GM06990 (cell line): ENCODE data around the gene DNAJC21.
A peak's percentile ranks its signal among the peaks of the same experiment; 100 is the strongest.
"Not testable (repeated sequence)": the region's sequence is repeated elsewhere in the genome, so short reads cannot be mapped to it uniquely, and the experiment has no call there.

Experiments used
- DNase-seq: peaks from one replicate; pipeline ENCODE4 v3.0.0-alpha.2; 2011; ENCODE audit not compliant: insufficient read length; ENCODE audit errors: extremely low read depth
- H3K27me3 ChIP-seq: replicated peaks from 2 replicates; pipeline ENCODE4 v1.6.0; 2011; ENCODE audit warnings: low read length; ENCODE audit not compliant: control insufficient read depth, insufficient read depth
- H3K36me3 ChIP-seq: 2 replicates; pipeline ENCODE4 v1.5.1; 2011; ENCODE audit warnings: low read length; ENCODE audit not compliant: control insufficient read depth, insufficient read depth
- H3K4me3 ChIP-seq: replicated peaks from 2 replicates; pipeline ENCODE4 v1.5.1; 2011; ENCODE audit warnings: low read depth, mild to moderate bottlenecking, control low read depth, low read length
- CTCF ChIP-seq: IDR thresholded peaks from 2 replicates; pipeline ENCODE4 v1.5.1; 2011; ENCODE audit warnings: low read length, control low read depth, mild to moderate bottlenecking, inconsistent platforms; ENCODE audit not compliant: insufficient read depth, poor library complexity, severe bottlenecking

Gene DNAJC21

DNA sequence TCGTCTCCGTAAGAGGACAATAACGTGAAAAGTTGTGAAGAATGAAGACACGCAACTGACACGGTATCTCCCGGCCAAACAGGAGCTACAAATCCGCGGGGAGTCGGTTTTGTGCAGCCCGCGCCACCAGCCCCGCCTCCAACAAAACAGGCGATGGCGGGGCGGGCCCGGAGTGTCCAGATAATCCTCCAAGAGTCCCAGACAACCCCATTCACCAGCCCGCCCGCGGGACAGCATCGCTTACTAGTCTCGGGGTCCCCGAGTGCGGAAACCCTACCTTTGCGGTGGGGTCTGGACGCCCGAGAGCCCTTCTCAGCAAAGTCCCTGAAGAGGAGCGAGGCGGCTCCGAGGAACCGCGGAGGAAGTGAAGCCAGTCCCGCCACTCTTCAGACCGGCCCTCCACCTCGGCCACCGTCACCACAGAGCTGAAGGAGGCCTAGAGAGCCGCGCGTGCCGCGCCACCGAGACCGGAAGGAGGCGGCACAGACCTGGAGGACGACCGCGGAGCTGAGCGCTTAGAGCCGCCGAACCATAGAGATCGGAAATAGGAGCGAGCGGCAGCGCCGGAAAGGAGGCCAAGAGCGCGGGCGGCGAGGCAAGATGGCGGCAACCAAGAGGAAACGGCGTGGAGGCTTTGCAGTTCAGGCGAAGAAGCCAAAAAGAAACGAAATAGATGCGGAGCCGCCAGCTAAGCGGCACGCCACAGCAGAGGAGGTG, 14.1 kb upstream of the DNAJC21 start, which contains the start of the genes BRIX1 and RAD1:
Gene BRIX1, plus strand, starts transcription at position 573 of the 717 bp plus-strand sequence. Its CDS starts 28 bp downstream, at position 601.
Gene RAD1, minus strand, starts transcription at position 366 of the 717 bp plus-strand sequence. CDS start 612 bp downstream, outside the sequence.
- Histone ChIP-seq H3K27me3 (no peaks in the 10 kb centered on the region), H3K4me3 (peak within 1 kb of the TSS; percentile 95), H3K36me3 (peaks cover 4% of the 10 kb centered on the region)
- no peak for TF ChIP-seq CTCF
- peak; percentile 98 for DNase-seq

GRCh38 chr5:34915856-34916192, 13.5 kb upstream of the DNAJC21 start:
- no peak for TF ChIP-seq CTCF
- peaks cover 4% of the 10 kb centered on the region for H3K36me3 ChIP-seq
- H3K4me3 ChIP-seq = peak overlapping the region; percentile 95
- no peak for DNase-seq
- no peaks in the 10 kb centered on the region for H3K27me3 ChIP-seq

- Histone ChIP-seq H3K4me3 (peak overlapping the region; percentile 95), H3K27me3 (no peaks in the 10 kb centered on the region), H3K36me3 (peaks cover 1% of the 10 kb centered on the region)
- no peak for TF ChIP-seq CTCF
- no peak for DNase-seq
Observed at GRCh38 chr5:34916518-34916917, 12.8 kb upstream of the DNAJC21 start.

- no peak for TF ChIP-seq CTCF
- H3K36me3 ChIP-seq = no peaks in the 10 kb centered on the region; the same call in 1 of the 2 replicates
- no peak overlapping the region; the same call in 1 of the 2 replicates for H3K4me3 ChIP-seq
- DNase-seq = no peak
- H3K27me3 ChIP-seq = no peaks in the 10 kb centered on the region
Observed at GRCh38 chr5:34918025-34918424, 11.3 kb upstream of the DNAJC21 start.

GRCh38 chr5:34919077-34919476, 10.3 kb upstream of the DNAJC21 start:
- Histone ChIP-seq H3K27me3 (no peaks in the 10 kb centered on the region), H3K4me3 (no peak overlapping the region), H3K36me3 (no peaks in the 10 kb centered on the region; the same call in none of the 2 replicates)
- TF ChIP-seq CTCF = peak; percentile 25
- no peak for DNase-seq

DNA sequence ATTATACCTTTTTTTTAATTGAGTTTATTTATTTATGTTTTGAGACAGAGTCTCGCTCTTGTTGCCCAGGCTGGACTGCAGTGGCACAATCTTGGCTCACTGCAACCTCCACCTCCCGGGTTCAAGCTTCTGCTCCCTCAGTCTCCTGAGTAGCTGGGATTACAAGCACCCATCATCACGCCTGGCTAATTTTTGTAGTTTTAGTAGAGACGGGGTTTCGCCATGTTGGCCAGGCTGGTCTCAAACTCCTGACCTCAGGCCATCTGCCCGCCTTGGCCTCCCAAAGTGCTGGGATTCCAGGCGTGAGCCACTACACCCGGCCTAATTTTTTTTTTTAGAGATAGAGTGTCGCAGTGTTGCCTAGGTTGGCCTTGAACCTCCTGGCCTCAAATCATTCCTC, 6.1 kb upstream of the DNAJC21 start:
- H3K4me3 ChIP-seq, DNase-seq, H3K27me3 ChIP-seq, H3K36me3 ChIP-seq: not testable (repeated sequence)
